Natural killer cell (primary cell): ENCODE data around the gene RGS12. TPM values are rescaled to one million over a fixed set of nuclear protein-coding genes. Genes with fewer than 3 reads are reported as not detected.

Experiments used
- ATAC-seq, 3 donors: fragments of 150-1000 bp in 2 of 3; fragments of 200-7000 bp in 1 of 3; cut with Tn5 transposase; 1 replicate in 1 of 3; 2 replicates in 2 of 3; pipeline ENCODE4 v1.10.0; 2021; ENCODE audit warnings: mild to moderate bottlenecking in 2 of 3, moderate library complexity in 2 of 3
- DNase-seq, 2 donors: peaks; one replicate each; pipeline versions ENCODE4 v3.0.0 to v3.0.0-alpha.2; 2013 to 2021; ENCODE audit warnings: mixed read lengths in 1 of 2
- H3K27ac ChIP-seq: one replicate; pipeline ENCODE4 v1.5.1; 2013; ENCODE audit warnings: mild to moderate bottlenecking, low read length
- H3K27me3 ChIP-seq: one replicate; pipeline ENCODE4 v1.6.1; 2013; ENCODE audit warnings: low read length; ENCODE audit not compliant: control insufficient read depth, insufficient read depth
- H3K36me3 ChIP-seq: one replicate; pipeline ENCODE4 v1.6.1; 2013; ENCODE audit warnings: low read length; ENCODE audit not compliant: control insufficient read depth, insufficient read depth
- H3K4me1 ChIP-seq: one replicate; pipeline ENCODE4 v1.6.1; 2013; ENCODE audit warnings: low read length; ENCODE audit not compliant: control insufficient read depth, insufficient read depth
- H3K4me3 ChIP-seq: one replicate; pipeline ENCODE4 v1.5.1; 2013; ENCODE audit warnings: low read length
- H3K9me3 ChIP-seq: one replicate; pipeline ENCODE4 v1.6.1; 2013; ENCODE audit warnings: low read length; ENCODE audit not compliant: control insufficient read depth, insufficient read depth
- H3K27ac Mint-ChIP-seq, 2 donors: one replicate each; pipeline ENCODE4 v1.8.0; 2022; ENCODE audit warnings: mild to moderate bottlenecking in 2 of 2, mixed read lengths in 2 of 2, moderate library complexity in 1 of 2
- H3K27me3 Mint-ChIP-seq, 2 donors: one replicate each; pipeline ENCODE4 v1.8.0; 2022; ENCODE audit warnings: low read depth in 2 of 2, mixed read lengths in 2 of 2
- H3K36me3 Mint-ChIP-seq: one replicate; pipeline ENCODE4 v1.8.0; 2022; ENCODE audit warnings: mixed read lengths
- H3K4me1 Mint-ChIP-seq, 2 donors: one replicate each; pipeline ENCODE4 v1.8.0; 2022; ENCODE audit warnings: mixed read lengths in 2 of 2
- H3K4me3 Mint-ChIP-seq: one replicate; pipeline ENCODE4 v1.8.0; 2022; ENCODE audit warnings: mild to moderate bottlenecking, moderate library complexity, mixed read lengths
- H3K9me3 Mint-ChIP-seq, 2 donors: one replicate each; pipeline ENCODE4 v1.8.0; 2022; ENCODE audit warnings: mixed read lengths in 2 of 2
- CTCF ChIP-seq: fragments of 200-600 bp; IDR thresholded peaks from one replicate; pipeline ENCODE4 v1.8.0; 2022; ENCODE audit warnings: antibody characterized with exemption
- WGBS: methylation state at CpG from one replicate; pipeline ENCODE4 v1.1.7; 2013; ENCODE audit warnings: missing lambda C conversion rate; ENCODE audit not compliant: insufficient coverage; 5-methylcytosine and 5-hydroxymethylcytosine counted together
- intact Hi-C: fragments of 100-400 bp; cut with micrococcal nuclease; formaldehyde crosslinking; loops from one replicate; pipeline ENCODE4 v1.14.2; 2022
- total RNA-seq, 4 donors: library from RNA; stranded (reverse); fragments of 120-200 nt in 1 of 4; gene quantifications; one replicate each; pipeline versions ENCODE4 v1.2.3 to v1.2.4, GENCODE V29; 2013 to 2022

RGS12 gene
- total RNA-seq, 3 donors from 2014 or later (not counting 1 experiment from before 2014, with no cell fraction given) = 10.5 to 12.3 (median 10.6) TPM

- peaks cover 43% of the 10 kb centered on the region for H3K4me1 ChIP-seq
- Mint-ChIP-seq H3K9me3 (no peaks in the 10 kb centered on the region), H3K4me1 (peaks cover 31 to 33% of the 10 kb centered on the region in 2 donors), H3K27me3 (peaks cover 0 to 12% of the 10 kb centered on the region in 2 donors), H3K27ac (peak overlapping the region; percentile 89 to 92), H3K4me3 (peak overlapping the region; percentile 63), H3K36me3 (no peaks in the 10 kb centered on the region)
- no peaks in the 10 kb centered on the region for H3K9me3 ChIP-seq
- peak overlapping the region; percentile 46 for H3K27ac ChIP-seq
- ATAC-seq (no peak), DNase-seq (peak in 1 of 2 donors; percentile 61)
- no peaks in the 10 kb centered on the region for H3K36me3 ChIP-seq
- peak overlapping the region; percentile 10 for H3K4me3 ChIP-seq
- 92% methylated on average over 15 of the region's 15 CpGs for WGBS
- intact Hi-C loops = loop anchor here (1.0 to 2.0 kb wide), 2 partner anchors 99 to 254 kb away; no protein-coding TSS in a partner anchor
- TF ChIP-seq CTCF = no peak
- H3K27me3 ChIP-seq = peaks cover 15% of the 10 kb centered on the region
Observed at GRCh38 chr4:3301450-3302172, 8.8 kb downstream of the RGS12 start.

- no peaks in the 10 kb centered on the region for H3K36me3 ChIP-seq
- peaks cover 31 to 33% of the 10 kb centered on the region in 2 donors for H3K4me1 Mint-ChIP-seq
- H3K4me3 ChIP-seq = peak overlapping the region; percentile 12
- H3K27ac ChIP-seq = peak overlapping the region; percentile 49
- peak; percentile 89 to 92 (median 89) for ATAC-seq
- DNase-seq = peak; percentile 74 to 94
- H3K9me3 Mint-ChIP-seq = no peaks in the 10 kb centered on the region
- no peaks in the 10 kb centered on the region for H3K36me3 Mint-ChIP-seq
- peaks cover 15% of the 10 kb centered on the region for H3K27me3 ChIP-seq
- H3K4me3 Mint-ChIP-seq = peak overlapping the region; percentile 91
- intact Hi-C loops = loop anchor here (1.0 to 2.0 kb wide), 2 partner anchors 99 to 255 kb away; no protein-coding TSS in a partner anchor
- H3K4me1 ChIP-seq = peaks cover 43% of the 10 kb centered on the region
- H3K9me3 ChIP-seq = no peaks in the 10 kb centered on the region
- H3K27me3 Mint-ChIP-seq = peaks cover 0 to 12% of the 10 kb centered on the region in 2 donors
- WGBS = 4% methylated on average over 17 of the region's 17 CpGs
- TF ChIP-seq CTCF = no peak
- peak overlapping the region; percentile 89 to 92 for H3K27ac Mint-ChIP-seq
Observed at GRCh38 chr4:3302173-3302785, 9.5 kb downstream of the RGS12 start.

- H3K4me1 Mint-ChIP-seq = peaks cover 31 to 33% of the 10 kb centered on the region in 2 donors
- DNase-seq = peak in 1 of 2 donors; percentile 52
- H3K9me3 ChIP-seq = no peaks in the 10 kb centered on the region
- peak; percentile 1 to 49 (median 2) for ATAC-seq
- no peaks in the 10 kb centered on the region for H3K36me3 Mint-ChIP-seq
- peaks cover 15% of the 10 kb centered on the region for H3K27me3 ChIP-seq
- H3K4me3 Mint-ChIP-seq = peak overlapping the region; percentile 91
- peak overlapping the region; percentile 89 to 92 for H3K27ac Mint-ChIP-seq
- no peak for TF ChIP-seq CTCF
- intact Hi-C loops = loop anchor here (1.0 to 2.0 kb wide), 2 partner anchors 100 to 256 kb away; no protein-coding TSS in a partner anchor
- no peaks in the 10 kb centered on the region for H3K9me3 Mint-ChIP-seq
- H3K27ac ChIP-seq = peak overlapping the region; percentile 49
- H3K36me3 ChIP-seq = no peaks in the 10 kb centered on the region
- H3K4me3 ChIP-seq = peak overlapping the region; percentile 12
- H3K4me1 ChIP-seq = peaks cover 43% of the 10 kb centered on the region
- peaks cover 0 to 10% of the 10 kb centered on the region in 2 donors for H3K27me3 Mint-ChIP-seq
- WGBS = under 1% methylated on average over 16 of the region's 16 CpGs
Observed at GRCh38 chr4:3302786-3303564, 10.2 kb downstream of the RGS12 start.
